HCT116 (cell line): ENCODE measurements around the gene MOGAT3. TPM values are rescaled to one million over a fixed set of nuclear protein-coding genes. Genes with fewer than 3 reads are reported as not detected.

Experiments used
- ATAC-seq: fragments of 200-7000 bp; cut with Tn5 transposase; 2 replicates; pipeline ENCODE4 v1.9.1; 2020; ENCODE audit warnings: mild to moderate bottlenecking, moderate library complexity
- BruUV-seq: library from RNA; stranded (reverse); fragments of 400-500 nt; replicated peaks from 2 replicates; lab custom pipeline; 2021; lab: Mats Ljungman, UMichigan
- CTCF ChIA-PET: fragments of 300-600 bp; sonication (Branson Sonifier 250); formaldehyde crosslinking; loops from one replicate; lab custom pipeline; 2021; ENCODE audit warnings: antibody characterized with exemption; lab: Charles Lee
- POLR2A ChIA-PET: fragments of 300-600, 350-600 bp; sonication (Branson Sonifier 250); formaldehyde crosslinking; loops from one replicate; lab custom pipeline; 2021; ENCODE audit warnings: antibody characterized with exemption; lab: Charles Lee
- RAD21 ChIA-PET, 2 experiments: fragments of 300-600 bp; sonication (Branson Sonifier 250); formaldehyde crosslinking; loops; one replicate each; lab custom pipeline; 2023; ENCODE audit warnings: low total read pairs in 2 of 2; ENCODE audit not compliant: uncharacterized antibody in 2 of 2, unreplicated experiment in 2 of 2, low non-redundant PET in 1 of 2; lab: Charles Lee
- DNase-seq: peaks from one replicate; pipeline ENCODE4 v3.0.0-alpha.2; 2010; ENCODE audit warnings: low read depth, low spot score
- H2AFZ ChIP-seq: fragments of 200-600 bp; shearing (Covaris generic), sonication (generic); 2 replicates; pipeline ENCODE4 v1.6.1; 2017; ENCODE audit warnings: low read depth, mixed run types, mixed read lengths, antibody characterized with exemption, low read length; ENCODE audit not compliant: poor library complexity, severe bottlenecking
- H3K27ac ChIP-seq: 2 replicates; pipeline ENCODE4 v1.5.1; 2012; ENCODE audit warnings: low read depth, low read length
- H3K27me3 ChIP-seq: fragments of 200-600 bp; sonication (generic); 2 replicates; pipeline ENCODE4 v1.6.1; 2016; ENCODE audit warnings: mixed run types, low read length, mixed read lengths; ENCODE audit not compliant: insufficient read depth
- H3K36me3 ChIP-seq, 2 experiments: fragments of 200-500 bp in 1 of 2; fragments of 200-600 bp in 1 of 2; sonication (Bioruptor generic) in 1 of 2; sonication (generic) in 1 of 2; 2 replicates each; pipeline versions ENCODE4 v1.5.1 to v1.6.1; 2014 to 2016; ENCODE audit warnings: low read length in 2 of 2, inconsistent platforms in 1 of 2, mixed read lengths in 1 of 2, mixed run types in 1 of 2; ENCODE audit not compliant: insufficient read depth in 2 of 2, control insufficient read depth in 1 of 2
- H3K4me1 ChIP-seq, 2 experiments: fragments of 200-600 bp in 1 of 2; sonication (generic) in 1 of 2; 2 replicates each; pipeline versions ENCODE4 v1.5.1 to v1.6.1; 2012 to 2017; ENCODE audit warnings: low read length in 2 of 2, inconsistent platforms in 1 of 2, mild to moderate bottlenecking in 1 of 2, mixed read lengths in 1 of 2, mixed run types in 1 of 2, moderate library complexity in 1 of 2; ENCODE audit not compliant: insufficient read depth in 2 of 2, control insufficient read depth in 1 of 2
- H3K4me2 ChIP-seq: fragments of 200-600 bp; sonication (generic); 2 replicates; pipeline ENCODE4 v1.6.1; 2017; ENCODE audit warnings: mixed run types, low read length, mixed read lengths
- H3K4me3 ChIP-seq, 2 experiments: fragments of 200-600 bp in 1 of 2; sonication (generic) in 1 of 2; replicated peaks in 1 of 2; 2 replicates each; pipeline ENCODE4 v1.5.1; 2011 to 2016; ENCODE audit warnings: low read length in 2 of 2, control low read depth in 1 of 2, low read depth in 1 of 2, mild to moderate bottlenecking in 1 of 2, mixed read lengths in 1 of 2, mixed run types in 1 of 2
- H3K79me2 ChIP-seq: fragments of 200-600 bp; sonication (generic); 2 replicates; pipeline ENCODE4 v1.6.1; 2017; ENCODE audit warnings: mild to moderate bottlenecking, mixed run types, low read length, moderate library complexity, mixed read lengths; ENCODE audit not compliant: insufficient read depth
- H3K9ac ChIP-seq: fragments of 200-600 bp; sonication (generic); 2 replicates; pipeline ENCODE4 v1.6.1; 2016; ENCODE audit warnings: low read length, mixed read lengths
- H3K9me2 ChIP-seq: fragments of 200-600 bp; sonication (generic), shearing (Covaris generic); 2 replicates; pipeline ENCODE4 v1.6.1; 2017; ENCODE audit warnings: mixed run types, mild to moderate bottlenecking, moderate library complexity; ENCODE audit not compliant: insufficient read depth
- H3K9me3 ChIP-seq, 2 experiments: fragments of 200-500 bp in 1 of 2; fragments of 200-600 bp in 1 of 2; sonication (Bioruptor generic) in 1 of 2; sonication (generic) in 1 of 2; 2 replicates each; pipeline ENCODE4 v1.6.1; 2014 to 2017; ENCODE audit warnings: low read length in 2 of 2, mixed read lengths in 2 of 2, inconsistent platforms in 1 of 2, low read depth in 1 of 2, mild to moderate bottlenecking in 1 of 2, mixed run types in 1 of 2, moderate library complexity in 1 of 2; ENCODE audit not compliant: control insufficient read depth in 1 of 2, insufficient read depth in 1 of 2
- H4K20me1 ChIP-seq: fragments of 200-600 bp; sonication (generic), shearing (Covaris generic); 2 replicates; pipeline ENCODE4 v1.6.1; 2017; ENCODE audit warnings: mixed run types, mild to moderate bottlenecking, moderate library complexity; ENCODE audit not compliant: insufficient read depth
- EGR1 ChIP-seq: IDR thresholded peaks from 2 replicates; pipeline ENCODE4 v1.6.1; 2012; ENCODE audit warnings: low read depth
- EZH2 ChIP-seq: fragments of 200-600 bp; sonication (generic); IDR thresholded peaks from 2 replicates; pipeline ENCODE4 v1.6.1; 2017; ENCODE audit warnings: antibody characterized with exemption, mixed run types
- EZH2phosphoT487 ChIP-seq: fragments of 200-600 bp; IDR thresholded peaks from 2 replicates; pipeline ENCODE4 v1.6.1; 2018; ENCODE audit warnings: antibody characterized with exemption, borderline replicate concordance
- POLR2A ChIP-seq: IDR thresholded peaks from 2 replicates; pipeline ENCODE4 v1.7.0; 2011; ENCODE audit warnings: borderline replicate concordance; ENCODE audit not compliant: insufficient read depth, insufficient read length; ENCODE audit errors: extremely low read depth
- RAD21 ChIP-seq: IDR thresholded peaks from 2 replicates; pipeline ENCODE4 v1.6.1; 2012; ENCODE audit warnings: low read depth, mild to moderate bottlenecking
- SIN3A ChIP-seq: IDR thresholded peaks from 2 replicates; pipeline ENCODE4 v1.6.1; 2012; ENCODE audit warnings: low read depth
- SRF ChIP-seq: IDR thresholded peaks from 2 replicates; pipeline ENCODE4 v1.6.1; 2012; ENCODE audit warnings: low read depth
- TCF7L2 ChIP-seq: IDR thresholded peaks from 2 replicates; pipeline ENCODE4 v1.7.0; 2011; ENCODE audit warnings: borderline replicate concordance, inconsistent platforms; ENCODE audit not compliant: insufficient read depth, insufficient read length; ENCODE audit errors: extremely low read depth
- YY1 ChIP-seq: IDR thresholded peaks from 2 replicates; pipeline ENCODE4 v1.6.1; 2011; ENCODE audit warnings: low read length, low read depth, moderate library complexity, mild to moderate bottlenecking; ENCODE audit not compliant: insufficient replicate concordance; ENCODE audit errors: extremely low read depth
- ZNF274 ChIP-seq: fragments of 200-500 bp; sonication (Bioruptor generic); IDR thresholded peaks from 2 replicates; pipeline ENCODE4 v1.6.1; 2014; ENCODE audit warnings: mild to moderate bottlenecking, low read depth, low read length, inconsistent platforms
- intact Hi-C: fragments of 100-400 bp; cut with micrococcal nuclease; formaldehyde crosslinking; loops from 2 replicates; pipeline ENCODE4 v1.10.0; 2022
- total RNA-seq: library from RNA; stranded (reverse); gene quantifications from one replicate; pipeline ENCODE4 v1.2.1, GENCODE V29; 2021; ENCODE audit not compliant: unreplicated experiment
- TF ChIP-seq, protein P1 (sequence below), 3 experiments: fragments of 200-600 bp in 1 of 3; sonication (generic) in 1 of 3; IDR thresholded peaks in 2 of 3; conservative IDR thresholded peaks in 1 of 3; 2 replicates each; pipeline ENCODE4 v1.5.1; 2012 to 2017; ENCODE audit warnings: low read depth in 2 of 3, low read length in 2 of 3, antibody characterized with exemption in 1 of 3, borderline replicate concordance in 1 of 3, control low read depth in 1 of 3, mild to moderate bottlenecking in 1 of 3, mixed read lengths in 1 of 3, mixed run types in 1 of 3, moderate library complexity in 1 of 3; ENCODE audit not compliant: insufficient read depth in 1 of 3

The MOGAT3 gene
- total RNA-seq, 1 experiment from 2014 or later = not detected

DNA sequence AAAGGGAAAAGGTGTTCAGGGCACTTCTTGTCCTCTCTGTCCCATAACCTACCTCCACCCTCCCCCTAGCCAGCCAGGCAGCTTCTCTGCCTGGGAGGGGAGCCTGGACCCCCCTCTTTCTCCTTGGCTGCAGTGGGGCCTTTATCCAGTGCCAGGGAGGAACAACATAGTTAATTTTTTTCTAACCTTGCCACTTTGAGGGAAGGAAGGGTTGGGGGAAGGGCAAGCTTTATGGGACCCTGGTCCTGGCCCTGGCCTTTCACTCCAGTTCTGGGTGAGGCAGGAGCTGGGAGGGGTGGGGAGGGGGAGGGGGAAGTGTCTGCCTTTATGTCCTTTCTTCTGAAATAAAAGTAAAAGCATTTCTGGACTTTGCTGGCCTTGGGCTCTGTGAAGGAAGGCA is 39.9 kb downstream of the MOGAT3 start:
- no peak overlapping the region for H2AFZ ChIP-seq
- ATAC-seq (no peak), DNase-seq (no peak)
- H3K4me3 ChIP-seq = no peak overlapping the region
- TF ChIP-seq, protein P1, sequence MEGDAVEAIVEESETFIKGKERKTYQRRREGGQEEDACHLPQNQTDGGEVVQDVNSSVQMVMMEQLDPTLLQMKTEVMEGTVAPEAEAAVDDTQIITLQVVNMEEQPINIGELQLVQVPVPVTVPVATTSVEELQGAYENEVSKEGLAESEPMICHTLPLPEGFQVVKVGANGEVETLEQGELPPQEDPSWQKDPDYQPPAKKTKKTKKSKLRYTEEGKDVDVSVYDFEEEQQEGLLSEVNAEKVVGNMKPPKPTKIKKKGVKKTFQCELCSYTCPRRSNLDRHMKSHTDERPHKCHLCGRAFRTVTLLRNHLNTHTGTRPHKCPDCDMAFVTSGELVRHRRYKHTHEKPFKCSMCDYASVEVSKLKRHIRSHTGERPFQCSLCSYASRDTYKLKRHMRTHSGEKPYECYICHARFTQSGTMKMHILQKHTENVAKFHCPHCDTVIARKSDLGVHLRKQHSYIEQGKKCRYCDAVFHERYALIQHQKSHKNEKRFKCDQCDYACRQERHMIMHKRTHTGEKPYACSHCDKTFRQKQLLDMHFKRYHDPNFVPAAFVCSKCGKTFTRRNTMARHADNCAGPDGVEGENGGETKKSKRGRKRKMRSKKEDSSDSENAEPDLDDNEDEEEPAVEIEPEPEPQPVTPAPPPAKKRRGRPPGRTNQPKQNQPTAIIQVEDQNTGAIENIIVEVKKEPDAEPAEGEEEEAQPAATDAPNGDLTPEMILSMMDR (IDR thresholded peaks at IDR 0.05 in 2 of 3, conservative IDR thresholded peaks at IDR 0.05 in 1 of 3; ENCODE audit: borderline replicate concordance in 1 of 3, insufficient read depth in 1 of 3, low read depth in 2 of 3, low read length in 2 of 3) = no peak
- TF ChIP-seq SRF (no peak), EZH2 (no peak), POLR2A (no peak), RAD21 (no peak), ZNF274 (no peak), YY1 (no peak), SIN3A (no peak), EZH2phosphoT487 (no peak), TCF7L2 (no peak), EGR1 (no peak)
- intact Hi-C loops = no loop called here
- H3K4me1 ChIP-seq = peaks cover 59 to 97% of the 10 kb centered on the region in 2 experiments
- POLR2A ChIA-PET = interaction anchor here (0.6 to 2.4 kb wide), 3 partner anchors 12 to 286 kb away, joined by 3 to 14 read pairs (median 5); partner anchors contain the start of gene SRRT
- peak overlapping the region; percentile 85 for H3K4me2 ChIP-seq
- no peaks in the 10 kb centered on the region for H3K9me3 ChIP-seq
- H3K9me2 ChIP-seq = no peaks in the 10 kb centered on the region
- no peaks in the 10 kb centered on the region for H3K27me3 ChIP-seq
- no peaks in the 10 kb centered on the region for H4K20me1 ChIP-seq
- peak overlapping the region; percentile 79 for H3K9ac ChIP-seq
- peaks cover 6 to 32% of the 10 kb centered on the region in 2 experiments; a peak in 3 of 4 replicates for H3K36me3 ChIP-seq
- BruUV-seq = no TSS peak
- CTCF ChIA-PET = interaction anchor here (1.2 to 1.7 kb wide), 2 partner anchors 17 to 122 kb away, joined by 3 to 6 read pairs; no protein-coding TSS in a partner anchor
- RAD21 ChIA-PET = no interaction called here
- H3K79me2 ChIP-seq = peaks cover 33% of the 10 kb centered on the region
- H3K27ac ChIP-seq = peak overlapping the region; percentile 97
